Activated CD4-positive, alpha-beta T cell treated with anti-CD3 and anti-CD28 coated beads for 48 hours (primary cell): Measurements from ENCODE around the gene SH3BGRL3.
"Not testable (repeated sequence)": the region's sequence is repeated elsewhere in the genome, so short reads cannot be mapped to it uniquely, and the experiment has no call there.

Experiments used
- DNase-seq: peaks from one replicate; pipeline ENCODE4 v3.0.0-alpha.2; 2020

SH3BGRL3 gene

GRCh38 chr1:26291939-26292338 is 12.1 kb downstream of the SH3BGRL3 start:
- DNase-seq, result no peak

GRCh38 chr1:26292735-26293134 is 12.8 kb downstream of the SH3BGRL3 start:
- not testable (repeated sequence) for DNase-seq

GRCh38 chr1:26293911-26294463 is 14.1 kb downstream of the SH3BGRL3 start:
- no peak for DNase-seq

GRCh38 chr1:26295194-26296138 is 15.6 kb downstream of the SH3BGRL3 start:
- no peak for DNase-seq

GRCh38 chr1:26296340-26297056 is 16.6 kb downstream of the SH3BGRL3 start:
- no peak for DNase-seq

- DNase-seq, result no peak
Observed at GRCh38 chr1:26297057-26297790, 17.3 kb downstream of the SH3BGRL3 start.

- no peak for DNase-seq
Observed at GRCh38 chr1:26297791-26298124, 17.9 kb downstream of the SH3BGRL3 start.

- no peak for DNase-seq
Observed at GRCh38 chr1:26300578-26301275, 20.8 kb downstream of the SH3BGRL3 start.

GRCh38 chr1:26302733-26303405 is 23.0 kb downstream of the SH3BGRL3 start:
- no peak for DNase-seq

- no peak for DNase-seq
Observed at GRCh38 chr1:26305667-26306289, 25.9 kb downstream of the SH3BGRL3 start.

GRCh38 chr1:26306290-26307229 is 26.7 kb downstream of the SH3BGRL3 start, which contains the start of gene UBXN11:
UBXN11 (minus strand) TSS chr1:26306636; CDS start chr1:26302883, 3,753 bp downstream.
- peak; percentile 95 for DNase-seq

- peak; percentile 41 for DNase-seq
Observed at GRCh38 chr1:26307363-26307781, 27.5 kb downstream of the SH3BGRL3 start.

GRCh38 chr1:26307966-26308899 is 28.3 kb downstream of the SH3BGRL3 start:
- peak; percentile 59 for DNase-seq

GRCh38 chr1:26314501-26314900 is 34.6 kb downstream of the SH3BGRL3 start:
- no peak for DNase-seq

GRCh38 chr1:26315874-26316850 is 36.3 kb downstream of the SH3BGRL3 start:
- DNase-seq, result no peak

- no peak for DNase-seq
Observed at GRCh38 chr1:26317146-26317545, 37.3 kb downstream of the SH3BGRL3 start.

GRCh38 chr1:26317612-26318337 is 37.9 kb downstream of the SH3BGRL3 start, which contains the start of gene CD52:
CD52 (plus strand) TSS chr1:26317958; CDS start chr1:26318018, 60 bp downstream.
- peak; percentile 78 for DNase-seq
